Activated CD8-positive, alpha-beta T cell treated with anti-CD3 and anti-CD28 coated beads for 36 hours (primary cell): Measurements from ENCODE around the gene TUBGCP5. TPM values are rescaled to one million over a fixed set of nuclear protein-coding genes. Genes with fewer than 3 reads are reported as not detected.

ENCODE experiments used
- ATAC-seq: fragments of 200-7000 bp; cut with Tn5 transposase; one replicate; pipeline ENCODE4 v1.10.0; 2021; ENCODE audit warnings: mild to moderate bottlenecking, moderate library complexity
- CTCF ChIA-PET: fragments of 350-600 bp; sonication (Branson Sonifier 250); formaldehyde crosslinking; loops from one replicate; lab custom pipeline; 2021; ENCODE audit warnings: antibody characterized with exemption; lab: Charles Lee
- POLR2A ChIA-PET: fragments of 350-600 bp; sonication (Branson Sonifier 250); formaldehyde crosslinking; loops from one replicate; lab custom pipeline; 2021; ENCODE audit warnings: antibody characterized with exemption; lab: Charles Lee
- DNase-seq: peaks from one replicate; pipeline ENCODE4 v3.0.0-alpha.2; 2020
- H3K27ac Mint-ChIP-seq: one replicate; pipeline ENCODE4 v1.8.0; 2021; ENCODE audit warnings: mild to moderate bottlenecking, mixed read lengths
- H3K27me3 Mint-ChIP-seq: one replicate; pipeline ENCODE4 v1.8.0; 2021; ENCODE audit warnings: mixed read lengths
- H3K36me3 Mint-ChIP-seq: one replicate; pipeline ENCODE4 v1.8.0; 2021; ENCODE audit warnings: low read depth, mixed read lengths
- H3K4me1 Mint-ChIP-seq: one replicate; pipeline ENCODE4 v1.8.0; 2021; ENCODE audit warnings: low read depth, mixed read lengths
- H3K4me3 Mint-ChIP-seq: one replicate; pipeline ENCODE4 v1.8.0; 2021; ENCODE audit warnings: mild to moderate bottlenecking, moderate library complexity, mixed read lengths
- H3K9me3 Mint-ChIP-seq: one replicate; pipeline ENCODE4 v1.8.0; 2021; ENCODE audit warnings: mixed read lengths
- CTCF ChIP-seq: fragments of 200-600 bp; IDR thresholded peaks from one replicate; pipeline ENCODE4 v1.8.0; 2022; ENCODE audit warnings: antibody characterized with exemption, mild to moderate bottlenecking
- intact Hi-C: fragments of 100-400 bp; cut with micrococcal nuclease; formaldehyde crosslinking; loops from one replicate; pipeline ENCODE4 v1.10.0; 2022
- total RNA-seq, 2 experiments: library from RNA; stranded (reverse); gene quantifications; one replicate each; pipeline ENCODE4 v1.2.3, GENCODE V29; 2021

The TUBGCP5 gene
- total RNA-seq, 2 experiments from 2014 or later: 19.2 to 22.0 TPM

GRCh38 chr15:22955544-22956119, 83.7 kb downstream of the TUBGCP5 start:
- H3K36me3 Mint-ChIP-seq: no peaks in the 10 kb centered on the region
- ATAC-seq: no peak
- H3K9me3 Mint-ChIP-seq: no peaks in the 10 kb centered on the region
- intact Hi-C loops: loop anchor here (5.0 kb wide), 1 partner anchor 52 kb away; no protein-coding TSS in a partner anchor
- CTCF ChIA-PET: no interaction called here
- no peak for TF ChIP-seq CTCF
- no peak overlapping the region for H3K27ac Mint-ChIP-seq
- H3K4me1 Mint-ChIP-seq: no peaks in the 10 kb centered on the region
- POLR2A ChIA-PET: no interaction called here
- no peak overlapping the region for H3K4me3 Mint-ChIP-seq
- H3K27me3 Mint-ChIP-seq: no peaks in the 10 kb centered on the region
- DNase-seq: no peak

GRCh38 chr15:22954798-22955543, 84.4 kb downstream of the TUBGCP5 start:
- intact Hi-C loops: loop anchor here (5.0 kb wide), 1 partner anchor 52 kb away; no protein-coding TSS in a partner anchor
- no peaks in the 10 kb centered on the region for H3K27me3 Mint-ChIP-seq
- DNase-seq (no peak), ATAC-seq (no peak)
- no peak overlapping the region for H3K4me3 Mint-ChIP-seq
- TF ChIP-seq CTCF: no peak
- no peak overlapping the region for H3K27ac Mint-ChIP-seq
- no peaks in the 10 kb centered on the region for H3K4me1 Mint-ChIP-seq
- CTCF ChIA-PET: no interaction called here
- H3K36me3 Mint-ChIP-seq: no peaks in the 10 kb centered on the region
- H3K9me3 Mint-ChIP-seq: no peaks in the 10 kb centered on the region
- POLR2A ChIA-PET: no interaction called here

- H3K4me1 Mint-ChIP-seq: no peaks in the 10 kb centered on the region
- CTCF ChIA-PET: no interaction called here
- no peaks in the 10 kb centered on the region for H3K9me3 Mint-ChIP-seq
- H3K36me3 Mint-ChIP-seq: no peaks in the 10 kb centered on the region
- ATAC-seq: no peak
- DNase-seq: no peak
- POLR2A ChIA-PET: no interaction called here
- no peaks in the 10 kb centered on the region for H3K27me3 Mint-ChIP-seq
- TF ChIP-seq CTCF: no peak
- H3K4me3 Mint-ChIP-seq: no peak overlapping the region
- H3K27ac Mint-ChIP-seq: no peak overlapping the region
- intact Hi-C loops: no loop called here
These were observed 85.0 kb downstream of the TUBGCP5 start for GRCh38 chr15:22954326-22954725.

GRCh38 chr15:22952796-22953579, 86.4 kb downstream of the TUBGCP5 start:
- H3K4me3 Mint-ChIP-seq: no peak overlapping the region
- ChIA-PET CTCF (no interaction called here), POLR2A (no interaction called here)
- TF ChIP-seq CTCF: no peak
- peaks cover 2% of the 10 kb centered on the region for H3K27me3 Mint-ChIP-seq
- H3K27ac Mint-ChIP-seq: no peak overlapping the region
- no peaks in the 10 kb centered on the region for H3K9me3 Mint-ChIP-seq
- peaks cover 6% of the 10 kb centered on the region for H3K4me1 Mint-ChIP-seq
- no peak for ATAC-seq
- no peak for DNase-seq
- H3K36me3 Mint-ChIP-seq: no peaks in the 10 kb centered on the region
- intact Hi-C loops: no loop called here
